Ovary (tissue), 3 donors: ENCODE measurements around the gene TBPL2.

Experiments
- CTCF ChIP-seq, 3 donors: fragments of 450-650 bp in 2 of 3; fragments of 200-600 bp in 1 of 3; IDR thresholded peaks; one replicate each; pipeline versions ENCODE4 v1.5.1 to v1.8.0; 2016 to 2022; ENCODE audit warnings: antibody characterized with exemption in 3 of 3, mild to moderate bottlenecking in 1 of 3
- EP300 ChIP-seq: sonication (generic); formaldehyde crosslinking; IDR thresholded peaks from one replicate; pipeline ENCODE4 v1.6.1; 2017; ENCODE audit warnings: antibody characterized with exemption
- POLR2A ChIP-seq: fragments of 450-650 bp; IDR thresholded peaks from one replicate; pipeline ENCODE4 v1.6.1; 2017; ENCODE audit warnings: antibody characterized with exemption, mild to moderate bottlenecking, moderate library complexity
- donor health status: DM: no; HTN: no; CAD: no.

- TF ChIP-seq CTCF (IDR thresholded peaks at IDR 0.05) (no peak), EP300 (no peak), POLR2A (no peak)
Observed at GRCh38 chr14:55377236-55377635, 63.2 kb downstream of the TBPL2 start.
